Large intestine (tissue), 3 donors: ENCODE measurements around the gene PPM1F. TPM values are rescaled to one million over a fixed set of nuclear protein-coding genes. Genes with fewer than 3 reads are reported as not detected.
A peak's percentile ranks its signal among the peaks of the same experiment; 100 is the strongest.
"Not testable (repeated sequence)": the region's sequence is repeated elsewhere in the genome, so short reads cannot be mapped to it uniquely, and the experiment has no call there.

Experiments used
- DNase-seq, 2 donors: peaks; one replicate each; pipeline versions ENCODE4 v3.0.0 to v3.0.0-alpha.2; 2013
- H3K27ac ChIP-seq: one replicate; pipeline ENCODE4 v1.5.1; 2013; ENCODE audit warnings: low read length
- H3K27me3 ChIP-seq: 2 replicates; pipeline ENCODE4 v1.6.1; 2013; ENCODE audit warnings: low read length; ENCODE audit not compliant: control insufficient read depth, insufficient read depth
- H3K36me3 ChIP-seq: 2 replicates; pipeline ENCODE4 v1.6.1; 2013; ENCODE audit warnings: low read length; ENCODE audit not compliant: control insufficient read depth, insufficient read depth
- H3K4me1 ChIP-seq: one replicate; pipeline ENCODE4 v1.6.1; 2013; ENCODE audit warnings: low read length; ENCODE audit not compliant: control insufficient read depth, insufficient read depth
- H3K4me3 ChIP-seq: one replicate; pipeline ENCODE4 v1.5.1; 2013; ENCODE audit warnings: low read length
- H3K9me3 ChIP-seq: one replicate; pipeline ENCODE4 v1.6.1; 2013; ENCODE audit warnings: mild to moderate bottlenecking, low read depth, low read length, moderate library complexity; ENCODE audit not compliant: control insufficient read depth
- WGBS: methylation state at CpG from one replicate; pipeline ENCODE4 v1.1.5; 2013; ENCODE audit warnings: low lambda C conversion rate; ENCODE audit not compliant: insufficient coverage; 5-methylcytosine and 5-hydroxymethylcytosine counted together
- polyA plus RNA-seq: library from polyadenylated mRNA; unstranded; fragments of 120-200 nt; gene quantifications from one replicate; pipeline ENCODE4 v1.2.1, GENCODE V29; 2013

The PPM1F gene
- polyA plus RNA-seq, 1 donor = 18.0 TPM

DNA sequence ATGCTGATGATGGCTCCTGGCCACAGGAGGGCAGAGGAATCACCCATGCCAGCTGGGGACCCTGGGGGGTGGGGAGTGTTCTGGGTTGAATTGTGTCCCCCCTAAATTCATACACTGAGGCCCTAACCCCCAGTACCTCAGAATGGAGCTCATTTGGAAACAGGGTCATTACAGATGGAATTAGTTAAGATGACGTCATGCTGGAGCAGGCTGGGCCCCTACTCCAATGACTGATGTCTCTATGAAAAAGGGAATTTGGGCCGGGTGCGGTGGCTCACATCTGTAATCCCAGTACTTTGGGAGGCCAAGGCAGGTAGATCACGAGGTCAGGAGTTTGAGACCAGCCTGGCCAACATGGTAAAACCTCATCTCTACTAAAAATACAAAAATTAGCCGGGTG lies 12.7 kb downstream of the PPM1F start:
- DNase-seq, H3K27ac ChIP-seq, H3K27me3 ChIP-seq, H3K4me3 ChIP-seq, H3K9me3 ChIP-seq: not testable (repeated sequence)
- H3K36me3 ChIP-seq = peaks cover 20% of the 10 kb centered on the region
- H3K4me1 ChIP-seq = peaks cover 11% of the 10 kb centered on the region
- WGBS = no CpG with 5 or more reads among the region's 5 CpGs

DNA sequence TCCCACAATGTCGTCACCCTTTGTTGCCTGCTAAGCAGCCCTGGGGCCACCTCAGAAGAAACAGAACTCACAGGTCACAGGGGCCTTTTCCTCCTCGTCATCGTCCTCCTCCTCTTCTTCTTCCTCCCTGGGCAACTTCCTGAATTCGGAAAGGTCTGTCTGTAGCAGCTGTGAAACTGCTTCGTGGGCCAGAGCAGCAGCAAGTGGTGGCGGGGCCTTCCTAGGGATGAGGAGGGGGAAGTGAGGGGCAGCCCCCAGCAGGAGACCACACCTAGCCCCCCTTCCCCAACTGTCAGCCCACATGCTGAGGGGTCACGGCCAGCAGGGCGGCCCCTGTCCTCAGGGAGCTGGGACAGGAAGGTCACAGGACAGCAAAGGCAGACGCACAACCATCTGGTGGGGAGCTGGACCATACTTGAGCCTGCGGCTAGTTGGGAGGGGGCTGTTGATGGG lies 13.2 kb downstream of the PPM1F start:
- no peak overlapping the region for H3K27ac ChIP-seq
- H3K27me3 ChIP-seq = no peaks in the 10 kb centered on the region
- no peak overlapping the region for H3K4me3 ChIP-seq
- H3K4me1 ChIP-seq = peaks cover 11% of the 10 kb centered on the region
- DNase-seq = no peak
- no CpG with 5 or more reads among the region's 10 CpGs for WGBS
- peaks cover 18% of the 10 kb centered on the region for H3K36me3 ChIP-seq
- H3K9me3 ChIP-seq = no peaks in the 10 kb centered on the region

DNA sequence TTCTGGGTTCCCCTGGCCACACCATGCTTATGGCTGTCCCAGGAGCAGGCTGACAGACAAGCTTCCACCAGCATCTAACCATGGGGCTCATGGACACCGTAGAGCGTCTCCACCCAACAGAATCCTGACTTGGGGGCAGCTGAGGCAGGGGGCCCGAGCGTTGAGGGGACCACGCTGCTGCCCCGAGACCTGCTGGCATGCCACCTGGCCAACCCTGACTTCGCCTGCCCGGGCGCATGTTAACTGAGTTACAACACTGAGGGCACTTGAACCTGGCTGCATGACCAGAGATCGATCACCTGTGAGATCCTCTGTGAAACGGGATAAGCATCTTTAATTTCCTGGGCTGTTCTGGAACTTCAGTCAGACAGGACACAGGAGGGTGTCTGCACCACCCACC lies 13.7 kb downstream of the PPM1F start:
- H3K27me3 ChIP-seq = no peaks in the 10 kb centered on the region
- H3K4me1 ChIP-seq = peaks cover 11% of the 10 kb centered on the region
- no peak overlapping the region for H3K27ac ChIP-seq
- WGBS = no CpG with 5 or more reads among the region's 11 CpGs
- no peak overlapping the region for H3K4me3 ChIP-seq
- no peaks in the 10 kb centered on the region for H3K9me3 ChIP-seq
- H3K36me3 ChIP-seq = peaks cover 17% of the 10 kb centered on the region
- no peak for DNase-seq

DNA sequence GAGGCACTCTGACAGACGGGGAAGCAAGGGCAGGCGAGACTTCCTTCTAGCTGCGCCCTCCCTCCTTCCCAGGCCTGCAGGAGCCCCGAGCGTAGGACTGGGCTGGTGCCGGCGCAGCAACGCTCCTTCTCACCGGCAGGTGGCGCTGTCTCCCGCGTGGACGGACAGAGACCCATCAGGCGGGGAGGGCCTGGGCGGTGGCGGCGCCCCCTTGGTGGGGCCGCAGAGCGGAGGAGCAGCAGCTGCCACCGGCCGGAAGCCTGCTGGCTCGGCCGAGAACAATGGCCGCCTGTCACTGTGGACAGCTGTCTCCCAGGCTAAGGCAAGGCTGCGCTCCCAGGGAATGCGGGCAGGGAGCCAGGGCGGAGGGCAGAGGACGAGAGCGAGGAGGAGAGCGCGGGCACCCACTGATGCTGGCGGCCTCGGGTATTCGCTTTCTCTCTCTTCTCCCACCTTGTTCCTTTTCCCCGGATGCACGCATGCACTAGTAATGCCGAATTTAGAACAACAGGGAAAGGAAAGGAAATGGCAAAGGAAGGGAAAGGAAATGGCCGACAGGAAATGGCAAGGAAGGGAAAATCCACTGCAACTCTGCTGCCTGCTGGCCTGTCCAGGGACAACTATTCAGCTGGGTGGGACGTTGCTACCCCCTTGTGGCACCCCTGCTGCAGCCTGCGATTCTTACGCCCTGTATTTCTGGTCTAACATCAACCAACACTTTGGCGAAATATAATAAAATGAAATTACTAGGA lies 14.4 kb downstream of the PPM1F start:
- peaks cover 22% of the 10 kb centered on the region for H3K36me3 ChIP-seq
- peaks cover 11% of the 10 kb centered on the region for H3K4me1 ChIP-seq
- peak overlapping the region; percentile 73 for H3K4me3 ChIP-seq
- peak overlapping the region; percentile 92 for H3K27ac ChIP-seq
- H3K27me3 ChIP-seq = no peaks in the 10 kb centered on the region
- no CpG with 5 or more reads among the region's 42 CpGs for WGBS
- H3K9me3 ChIP-seq = no peaks in the 10 kb centered on the region
- peak; percentile 91 to 95 for DNase-seq

DNA sequence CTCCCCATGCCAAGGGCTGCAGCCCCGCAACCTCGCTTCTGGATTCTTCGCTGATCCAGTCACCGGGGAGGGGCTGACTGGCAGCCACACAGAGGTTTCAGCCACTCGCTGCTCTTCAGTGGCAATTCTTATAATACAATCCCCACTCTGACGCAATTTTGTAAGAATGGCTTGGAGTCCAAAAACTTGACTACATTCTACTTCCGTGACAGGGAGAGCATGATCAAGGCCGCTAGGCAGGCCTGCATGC lies 14.9 kb downstream of the PPM1F start:
- Histone ChIP-seq H3K27ac (peak overlapping the region; percentile 92), H3K27me3 (no peaks in the 10 kb centered on the region), H3K9me3 (no peaks in the 10 kb centered on the region), H3K36me3 (peaks cover 27% of the 10 kb centered on the region), H3K4me3 (peak overlapping the region; percentile 7), H3K4me1 (peaks cover 11% of the 10 kb centered on the region)
- no peak for DNase-seq
- no CpG with 5 or more reads among the region's 8 CpGs for WGBS

DNA sequence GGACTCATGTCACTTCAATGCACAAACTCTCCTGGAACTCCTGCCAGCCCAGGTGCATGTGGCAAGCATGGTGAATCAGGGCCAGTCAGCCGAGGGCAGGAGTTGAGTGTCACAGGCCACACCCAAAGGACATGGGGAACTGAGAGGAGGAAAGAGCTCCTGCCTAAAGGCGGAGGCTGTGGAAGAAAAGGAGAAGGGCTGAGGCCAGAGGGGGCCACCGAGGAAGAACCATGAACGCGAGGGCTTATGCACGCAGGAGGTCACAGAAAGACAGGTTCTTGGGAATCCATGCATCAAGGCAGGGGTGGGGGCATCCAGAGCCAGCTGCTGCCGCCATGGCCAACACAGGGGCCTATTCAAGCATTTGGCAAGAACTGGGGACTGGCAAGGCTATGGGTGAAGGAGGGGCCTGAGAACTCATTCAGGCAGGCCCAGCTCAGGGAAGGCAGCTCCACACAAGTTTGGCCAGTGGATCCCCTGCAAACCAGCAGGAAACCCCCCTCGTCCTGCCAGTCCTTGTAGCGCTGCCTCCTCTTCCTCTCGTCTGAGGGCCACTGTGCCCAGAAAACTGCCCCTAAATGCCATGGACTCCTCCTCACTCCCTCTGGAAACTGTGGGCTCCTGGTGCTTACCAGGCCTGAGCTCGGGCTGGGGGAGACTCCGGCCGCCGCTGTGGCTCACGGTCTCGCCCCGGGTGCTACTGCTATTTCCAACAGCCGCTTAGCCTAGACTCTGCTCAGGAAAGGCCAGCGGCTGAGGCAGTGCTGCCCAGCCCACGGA lies 15.4 kb downstream of the PPM1F start:
- Histone ChIP-seq H3K36me3 (peaks cover 33% of the 10 kb centered on the region), H3K9me3 (no peaks in the 10 kb centered on the region), H3K4me3 (peak overlapping the region; percentile 7), H3K27me3 (no peaks in the 10 kb centered on the region), H3K27ac (peak overlapping the region; percentile 92), H3K4me1 (peaks cover 11% of the 10 kb centered on the region)
- DNase-seq = no peak
- WGBS = no CpG with 5 or more reads among the region's 20 CpGs

DNA sequence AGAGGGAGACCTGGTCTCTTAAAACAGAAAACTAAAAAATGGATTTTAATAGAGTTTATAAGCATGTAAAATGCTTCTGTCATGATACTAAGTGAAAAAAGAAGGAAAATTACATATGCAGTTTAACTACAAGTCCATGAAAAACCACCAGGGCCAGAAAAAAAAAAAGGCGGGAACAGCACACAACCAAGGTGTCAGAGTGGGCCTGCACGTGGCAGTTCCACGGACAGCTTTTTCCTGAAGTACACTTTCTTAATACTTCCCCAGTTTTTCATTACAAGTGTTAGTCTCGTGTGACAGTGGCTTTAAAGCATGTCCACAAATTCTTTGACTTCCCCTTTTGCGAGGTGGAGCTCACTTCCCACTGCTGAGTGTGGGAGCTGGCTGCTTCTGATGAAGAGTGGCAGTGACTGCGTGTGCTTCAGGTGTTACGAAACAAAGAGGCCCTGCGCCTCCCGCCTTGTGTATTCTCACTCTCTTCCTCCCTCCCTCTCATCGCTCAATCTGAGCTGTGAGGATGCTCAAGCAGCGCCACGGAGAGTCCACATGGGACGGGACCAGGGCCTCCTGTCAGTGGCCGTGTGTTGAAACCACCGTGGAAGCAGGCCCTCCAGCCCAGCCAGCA lies 16.4 kb downstream of the PPM1F start:
- Histone ChIP-seq H3K27me3 (no peaks in the 10 kb centered on the region), H3K36me3 (peaks cover 31% of the 10 kb centered on the region), H3K27ac (no peak overlapping the region), H3K9me3 (no peaks in the 10 kb centered on the region), H3K4me3 (no peak overlapping the region), H3K4me1 (peaks cover 11% of the 10 kb centered on the region)
- 92% methylated on average over 5 of the region's 15 CpGs for WGBS
- DNase-seq = no peak

DNA sequence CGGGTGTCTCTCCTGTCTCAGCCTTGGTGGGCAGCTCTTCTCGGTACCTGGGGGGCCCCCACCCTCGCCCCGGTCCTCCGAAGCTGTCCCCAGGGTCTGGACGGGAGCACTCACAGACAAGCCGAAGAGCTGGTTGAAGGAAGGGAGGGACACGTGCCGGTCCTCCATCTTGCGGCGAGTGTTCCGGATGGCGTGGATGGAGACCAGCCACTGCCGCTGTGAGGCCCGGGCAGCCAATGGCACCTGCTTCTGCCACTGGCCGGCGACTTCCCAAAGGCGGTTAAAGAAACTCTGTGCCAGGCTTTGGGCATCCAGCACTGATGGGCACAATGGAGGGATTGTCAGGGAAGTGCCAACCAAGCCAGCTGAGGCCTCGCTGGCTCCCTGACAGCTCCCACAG lies 18.7 kb downstream of the PPM1F start:
- H3K4me3 ChIP-seq = no peak overlapping the region
- DNase-seq = no peak
- no peaks in the 10 kb centered on the region for H3K9me3 ChIP-seq
- WGBS = no CpG with 5 or more reads among the region's 19 CpGs
- no peak overlapping the region for H3K27ac ChIP-seq
- H3K27me3 ChIP-seq = no peaks in the 10 kb centered on the region
- peaks cover 11% of the 10 kb centered on the region for H3K4me1 ChIP-seq
- peaks cover 50% of the 10 kb centered on the region for H3K36me3 ChIP-seq

DNA sequence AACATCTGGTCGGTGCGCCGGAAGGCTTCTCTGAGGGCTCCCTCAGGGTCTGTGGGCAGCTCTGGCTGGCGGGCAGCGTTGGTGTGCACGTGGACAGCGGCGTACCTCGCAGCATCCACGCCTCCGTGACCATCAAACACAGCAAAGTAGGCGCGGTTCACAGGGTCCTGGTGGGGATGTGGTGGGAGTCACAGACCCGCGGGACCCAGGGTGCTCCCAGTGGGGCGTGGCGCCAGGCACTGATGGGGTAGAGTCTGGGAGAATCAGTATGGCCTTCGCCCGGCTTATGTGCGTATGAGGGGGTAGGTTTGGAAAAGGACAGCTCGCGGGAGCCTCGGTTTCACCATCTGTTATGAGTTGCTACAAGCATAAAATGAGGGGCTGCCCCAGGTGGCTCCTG lies 19.2 kb downstream of the PPM1F start:
- no peak overlapping the region for H3K4me3 ChIP-seq
- no peak overlapping the region for H3K27ac ChIP-seq
- peaks cover 52% of the 10 kb centered on the region for H3K36me3 ChIP-seq
- peaks cover 11% of the 10 kb centered on the region for H3K4me1 ChIP-seq
- DNase-seq = no peak
- H3K9me3 ChIP-seq = no peaks in the 10 kb centered on the region
- WGBS = no CpG with 5 or more reads among the region's 23 CpGs
- H3K27me3 ChIP-seq = no peaks in the 10 kb centered on the region

DNA sequence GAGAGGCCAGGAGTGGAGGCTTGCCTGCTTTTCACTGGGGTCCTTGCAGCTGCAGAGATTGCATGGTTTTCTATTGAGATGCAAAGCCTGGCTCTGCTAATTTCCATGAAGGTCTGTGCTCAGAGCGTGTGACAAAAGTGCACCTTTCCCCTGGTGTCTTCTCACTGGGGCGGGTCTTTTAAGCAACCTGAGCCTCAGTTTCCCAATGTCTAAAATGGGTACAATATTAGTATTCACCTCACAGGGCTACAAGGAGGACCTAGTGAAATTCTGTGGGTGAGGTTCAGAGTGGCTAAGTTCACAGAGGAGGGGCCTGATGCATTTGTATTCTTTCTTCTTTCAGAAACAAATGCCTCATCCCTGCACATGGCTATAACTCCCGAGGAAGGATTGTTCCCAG lies 20.3 kb downstream of the PPM1F start:
- no peaks in the 10 kb centered on the region for H3K9me3 ChIP-seq
- peaks cover 6% of the 10 kb centered on the region for H3K4me1 ChIP-seq
- no CpG with 5 or more reads among the region's 3 CpGs for WGBS
- H3K36me3 ChIP-seq = peaks cover 56% of the 10 kb centered on the region
- H3K27me3 ChIP-seq = no peaks in the 10 kb centered on the region
- no peak for DNase-seq
- no peak overlapping the region for H3K4me3 ChIP-seq
- no peak overlapping the region for H3K27ac ChIP-seq
